HepG2 (cell line): ENCODE measurements around the gene ZNF284. TPM values are rescaled to one million over a fixed set of nuclear protein-coding genes. Genes with fewer than 3 reads are reported as not detected.

Source experiments
- ATAC-seq: fragments of 200-7000 bp; cut with Tn5 transposase; 3 replicates; pipeline ENCODE4 v1.9.1; 2020; ENCODE audit warnings: mild to moderate bottlenecking, moderate library complexity
- BruUV-seq: library from RNA; stranded (reverse); fragments of 400-500 nt; replicated peaks from 2 replicates; lab custom pipeline; 2021; lab: Mats Ljungman, UMichigan
- CTCF ChIA-PET: fragments of 300-600 bp; formaldehyde crosslinking; extraction: SDS; loops from one replicate; lab custom pipeline; 2021; ENCODE audit warnings: low total read pairs, inconsistent platforms, low intra/inter-chr PET ratio; lab: Yijun Ruan, JAX
- POLR2A ChIA-PET: fragments of 350-600 bp; sonication (Branson Sonifier 250); formaldehyde crosslinking; loops from one replicate; lab custom pipeline; 2020; ENCODE audit warnings: antibody characterized with exemption, inconsistent platforms; lab: Yijun Ruan, JAX
- DNase-seq: peaks from one replicate; pipeline ENCODE4 v3.0.0-alpha.2; 2015; ENCODE audit warnings: low spot score
- FAIRE-seq: peaks from 3 replicates; lab custom pipeline; 2011; peaks lifted over from hg19 to GRCh38; lab: Jason Lieb, UNC
- H2AFZ ChIP-seq: one replicate; pipeline ENCODE4 v1.6.1; 2011; ENCODE audit warnings: low read length, inconsistent platforms
- H3K27ac ChIP-seq: fragments of 300-600 bp; 3 replicates; pipeline ENCODE4 v1.8.0; 2011; ENCODE audit warnings: mixed run types, mild to moderate bottlenecking, mixed read lengths, low read length, inconsistent platforms; ENCODE audit not compliant: insufficient read depth; ENCODE audit errors: extremely low read length
- H3K27me3 ChIP-seq, 2 experiments: fragments of 200-600 bp in 1 of 2; 2 replicates in 1 of 2; 3 replicates in 1 of 2; pipeline versions ENCODE4 v1.6.0 to v1.8.0; 2011; ENCODE audit warnings: low read length in 2 of 2, mild to moderate bottlenecking in 2 of 2, moderate library complexity in 2 of 2, inconsistent platforms in 1 of 2; ENCODE audit not compliant: insufficient read depth in 2 of 2, control insufficient read depth in 1 of 2
- H3K36me3 ChIP-seq, 2 experiments: fragments of 200-600 bp in 1 of 2; replicated peaks in 1 of 2; 2 replicates in 1 of 2; 3 replicates in 1 of 2; pipeline versions ENCODE4 v1.5.1 to v1.8.0; 2011; ENCODE audit warnings: low read length in 2 of 2, inconsistent platforms in 1 of 2; ENCODE audit not compliant: insufficient read depth in 2 of 2, control insufficient read depth in 1 of 2
- H3K4me1 ChIP-seq: 2 replicates; pipeline ENCODE4 v1.5.1; 2012; ENCODE audit warnings: low read length, inconsistent platforms; ENCODE audit not compliant: insufficient read depth
- H3K4me2 ChIP-seq: 2 replicates; pipeline ENCODE4 v1.6.0; 2011; ENCODE audit warnings: low read depth, low read length, inconsistent platforms
- H3K4me3 ChIP-seq, 3 experiments: fragments of 200-600 bp in 1 of 3; sonication (generic), shearing (Covaris generic) in 1 of 3; replicated peaks in 1 of 3; 2 replicates each; pipeline ENCODE4 v1.5.1; 2011 to 2016; ENCODE audit warnings: low read length in 3 of 3, inconsistent platforms in 2 of 3, low read depth in 2 of 3, mild to moderate bottlenecking in 2 of 3, control low read depth in 1 of 3, mixed read lengths in 1 of 3; ENCODE audit not compliant: insufficient read depth in 1 of 3
- H3K79me2 ChIP-seq: one replicate; pipeline ENCODE4 v1.6.1; 2011; ENCODE audit warnings: low read length, inconsistent platforms; ENCODE audit not compliant: insufficient read depth
- H3K9ac ChIP-seq: 2 replicates; pipeline ENCODE4 v1.6.0; 2011; ENCODE audit warnings: mild to moderate bottlenecking, low read depth, low read length, inconsistent platforms; ENCODE audit not compliant: insufficient read depth
- H3K9me3 ChIP-seq: 2 replicates; pipeline ENCODE4 v1.5.1; 2012; ENCODE audit warnings: mild to moderate bottlenecking, low read length
- H4K20me1 ChIP-seq: 2 replicates; pipeline ENCODE4 v1.6.0; 2011; ENCODE audit warnings: inconsistent platforms, mild to moderate bottlenecking, low read length, moderate library complexity; ENCODE audit not compliant: insufficient read depth
- HIVEP1 ChIP-seq: sonication (generic); formaldehyde crosslinking; IDR thresholded peaks from 2 replicates; pipeline ENCODE4 v1.4.0; 2020; ENCODE audit warnings: mild to moderate bottlenecking, missing genetic modification reagents
- POGK ChIP-seq: sonication (generic); formaldehyde crosslinking; conservative IDR thresholded peaks from 2 replicates; pipeline ENCODE4 v1.8.0; 2022; ENCODE audit warnings: mild to moderate bottlenecking, moderate library complexity, missing genetic modification reagents
- whole genome bisulfite sequencing: methylation state at CpG from one replicate; pipeline ENCODE4 v1.1.6; 2017; ENCODE audit warnings: low lambda C conversion rate; 5-methylcytosine and 5-hydroxymethylcytosine counted together
- in situ Hi-C: cut with HindIII; loops from 2 replicates; pipeline ENCODE4 v1.10.0; 2017; ENCODE audit warnings: low pct_unique_long_range_greater_than_20kb; ENCODE audit not compliant: extremely low pct_ligation_motif_present
- intact Hi-C: fragments of 100-400 bp; cut with micrococcal nuclease; formaldehyde crosslinking; loops from one replicate; pipeline ENCODE4 v1.10.0; 2022; ENCODE audit not compliant: unreplicated experiment
- polyA plus RNA-seq, 8 experiments: library from polyadenylated mRNA; depleted of rRNA in 3 of 8; stranded (reverse) in 7 of 8; unstranded in 1 of 8; fragments of >200 nt; fragmentation: Illumina TruSeq in 4 of 8; extraction: Trizol in 4 of 8; gene quantifications; 2 replicates each; pipeline versions ENCODE4 v1.2.1 to v1.2.3, GENCODE V29; 2011 to 2016; ENCODE audit warnings: low read depth in 4 of 8, missing spikeins in 1 of 8, mixed read lengths in 1 of 8; ENCODE audit not compliant: insufficient read depth in 1 of 8
- total RNA-seq, 5 experiments: library from RNA; depleted of rRNA; stranded (reverse); fragments of >200 nt; fragmentation: Illumina TruSeq; extraction: Trizol; gene quantifications; 2 replicates each; pipeline ENCODE4 v1.2.3, GENCODE V29; 2016; ENCODE audit warnings: low read depth in 1 of 5

ZNF284 gene
- total and polyA plus RNA-seq, 2 of the 13 experiments (the other 11 are each of a cell fraction or from before 2014, with no cell fraction given): 1.2 to 2.3 TPM

GRCh38 chr19:44066305-44066704, 5.7 kb upstream of the ZNF284 start (continued):
- no peak for TF ChIP-seq POGK

GRCh38 chr19:44069415-44069814, 2.5 kb upstream of the ZNF284 start:
- H3K36me3 ChIP-seq: peaks cover 0 to 3% of the 10 kb centered on the region in 2 experiments; a peak in 1 of 5 replicates
- intact Hi-C loops (no loop called here), in situ Hi-C loops (no loop called here)
- FAIRE-seq: no peak
- H3K9me3 ChIP-seq: no peaks in the 10 kb centered on the region
- no peaks in the 10 kb centered on the region for H3K79me2 ChIP-seq
- WGBS: 96% methylated on average over 1 of the region's 1 CpG
- DNase-seq: no peak
- no peak overlapping the region for H2AFZ ChIP-seq
- ATAC-seq: no peak
- BruUV-seq: no TSS peak
- H3K27me3 ChIP-seq: no peaks in the 10 kb centered on the region; a peak in 1 of 5 replicates
- H3K27ac ChIP-seq: no peak overlapping the region
- no peak overlapping the region for H3K4me3 ChIP-seq
- H3K4me1 ChIP-seq: peaks cover 28% of the 10 kb centered on the region
- no peak for TF ChIP-seq HIVEP1 (CRISPR knock-in tag)
- no peak overlapping the region for H3K4me2 ChIP-seq
- ChIA-PET POLR2A (no interaction called here), CTCF (no interaction called here)
- no peaks in the 10 kb centered on the region for H4K20me1 ChIP-seq
- H3K9ac ChIP-seq: no peak overlapping the region
